CD14-positive monocyte (primary cell): ENCODE measurements around the gene HBZ. TPM values are rescaled to one million over a fixed set of nuclear protein-coding genes. Genes with fewer than 3 reads are reported as not detected.
"Not testable (repeated sequence)": the region's sequence is repeated elsewhere in the genome, so short reads cannot be mapped to it uniquely, and the experiment has no call there.

Experiments
- DNase-seq, 3 donors: peaks; one replicate each; pipeline ENCODE4 v3.0.0-alpha.2; 2011 to 2022
- H2AFZ ChIP-seq: 2 replicates; pipeline ENCODE4 v1.6.0; 2012; ENCODE audit warnings: mild to moderate bottlenecking, low read depth, low read length, inconsistent platforms; ENCODE audit not compliant: insufficient read depth, poor library complexity, severe bottlenecking
- H3K27ac ChIP-seq, 2 donors: 1 replicate in 1 of 2; 2 replicates in 1 of 2; pipeline ENCODE4 v1.5.1; 2012 to 2013; ENCODE audit warnings: low read length in 2 of 2, control low read depth in 1 of 2, inconsistent platforms in 1 of 2, low read depth in 1 of 2, mild to moderate bottlenecking in 1 of 2
- H3K27me3 ChIP-seq, 2 donors: one replicate each; pipeline versions ENCODE4 v1.6.0 to v1.6.1; 2011 to 2013; ENCODE audit warnings: low read length in 2 of 2; ENCODE audit not compliant: control insufficient read depth in 2 of 2, insufficient read depth in 2 of 2
- H3K36me3 ChIP-seq, 2 donors: replicated peaks in 1 of 2; 1 replicate in 1 of 2; 2 replicates in 1 of 2; pipeline versions ENCODE4 v1.5.1 to v1.6.1; 2012 to 2013; ENCODE audit warnings: low read length in 2 of 2, control low read depth in 1 of 2, inconsistent platforms in 1 of 2, mild to moderate bottlenecking in 1 of 2; ENCODE audit not compliant: insufficient read depth in 2 of 2, control insufficient read depth in 1 of 2
- H3K4me1 ChIP-seq, 2 donors: 1 replicate in 1 of 2; 2 replicates in 1 of 2; pipeline versions ENCODE4 v1.5.1 to v1.6.1; 2012 to 2013; ENCODE audit warnings: low read length in 2 of 2, control low read depth in 1 of 2, inconsistent platforms in 1 of 2, mild to moderate bottlenecking in 1 of 2, moderate library complexity in 1 of 2; ENCODE audit not compliant: insufficient read depth in 2 of 2, control insufficient read depth in 1 of 2
- H3K4me2 ChIP-seq: replicated peaks from 2 replicates; pipeline ENCODE3; 2012; ENCODE audit warnings: low read length, moderate library complexity, mild to moderate bottlenecking; ENCODE audit not compliant: poor library complexity, severe bottlenecking; ENCODE audit errors: extremely low read depth
- H3K4me3 ChIP-seq, 3 experiments: fragments of 200-600 bp in 1 of 3; sonication (generic) in 1 of 3; replicated peaks in 1 of 3; 1 replicate in 2 of 3; 2 replicates in 1 of 3; pipeline ENCODE4 v1.5.1; 2011 to 2013; ENCODE audit warnings: low read length in 3 of 3, mild to moderate bottlenecking in 3 of 3, control low read depth in 2 of 3, low read depth in 2 of 3, inconsistent platforms in 1 of 3, moderate library complexity in 1 of 3
- H3K79me2 ChIP-seq: 2 replicates; pipeline ENCODE4 v1.6.0; 2012; ENCODE audit warnings: mild to moderate bottlenecking, control low read depth, inconsistent platforms, low read length, moderate library complexity; ENCODE audit not compliant: insufficient read depth
- H3K9ac ChIP-seq: 2 replicates; pipeline ENCODE4 v1.6.0; 2017; ENCODE audit warnings: low read length, mild to moderate bottlenecking; ENCODE audit not compliant: insufficient read depth, poor library complexity, severe bottlenecking
- H3K9me3 ChIP-seq, 2 donors: replicated peaks in 1 of 2; 1 replicate in 1 of 2; 2 replicates in 1 of 2; pipeline versions ENCODE4 v1.5.1 to v1.6.1; 2012 to 2013; ENCODE audit warnings: low read length in 2 of 2, control low read depth in 1 of 2; ENCODE audit not compliant: control insufficient read depth in 1 of 2, insufficient read depth in 1 of 2
- H4K20me1 ChIP-seq: 2 replicates; pipeline ENCODE4 v1.6.0; 2012; ENCODE audit warnings: mild to moderate bottlenecking, low read length, control low read depth, moderate library complexity; ENCODE audit not compliant: insufficient read depth
- H3K27ac Mint-ChIP-seq, 7 donors: one replicate each; pipeline ENCODE4 v1.8.0; 2020; ENCODE audit warnings: mild to moderate bottlenecking in 7 of 7, mixed read lengths in 7 of 7, moderate library complexity in 6 of 7, inconsistent platforms in 2 of 7
- H3K27me3 Mint-ChIP-seq, 3 donors: one replicate each; pipeline ENCODE4 v1.8.0; 2021 to 2022; ENCODE audit warnings: low read depth in 3 of 3, mild to moderate bottlenecking in 3 of 3, mixed read lengths in 3 of 3, moderate library complexity in 3 of 3, inconsistent platforms in 1 of 3
- H3K36me3 Mint-ChIP-seq, 2 donors: one replicate each; pipeline ENCODE4 v1.8.0; 2020; ENCODE audit warnings: mixed read lengths in 2 of 2, inconsistent platforms in 1 of 2, mild to moderate bottlenecking in 1 of 2
- H3K4me1 Mint-ChIP-seq: one replicate; pipeline ENCODE4 v1.8.0; 2020; ENCODE audit warnings: mild to moderate bottlenecking, mixed read lengths
- H3K4me3 Mint-ChIP-seq, 2 donors: one replicate each; pipeline ENCODE4 v1.8.0; 2020; ENCODE audit warnings: mild to moderate bottlenecking in 2 of 2, mixed read lengths in 2 of 2, moderate library complexity in 1 of 2
- H3K9me3 Mint-ChIP-seq, 7 donors: one replicate each; pipeline ENCODE4 v1.8.0; 2020 to 2022; ENCODE audit warnings: mixed read lengths in 7 of 7, mild to moderate bottlenecking in 6 of 7, moderate library complexity in 6 of 7, inconsistent platforms in 2 of 7
- WGBS: methylation state at CpG from one replicate; pipeline ENCODE4 v1.1.5; 2013; ENCODE audit warnings: missing lambda C conversion rate; ENCODE audit not compliant: insufficient coverage; 5-methylcytosine and 5-hydroxymethylcytosine counted together
- intact Hi-C, 2 donors: fragments of 100-400 bp; cut with micrococcal nuclease; formaldehyde crosslinking; loops; one replicate each; pipeline versions ENCODE4 v1.15.0 to v1.15.1; 2023
- polyA plus RNA-seq, 3 donors: library from polyadenylated mRNA; depleted of rRNA in 1 of 3; unstranded in 2 of 3; stranded (reverse) in 1 of 3; fragments of 300-500 nt in 2 of 3; fragments of >200 nt in 1 of 3; fragmentation: Illumina TruSeq in 2 of 3; gene quantifications; 1 replicate in 2 of 3; 2 replicates in 1 of 3; pipeline ENCODE4 v1.2.3, GENCODE V29; 2012 to 2021
- TF ChIP-seq, protein P1 (sequence below): fragments of 200-600 bp; IDR thresholded peaks from one replicate; pipeline ENCODE4 v1.8.0; 2022; ENCODE audit warnings: antibody characterized with exemption, mild to moderate bottlenecking

HBZ gene
- polyA plus RNA-seq, 3 donors = not detected

DNA sequence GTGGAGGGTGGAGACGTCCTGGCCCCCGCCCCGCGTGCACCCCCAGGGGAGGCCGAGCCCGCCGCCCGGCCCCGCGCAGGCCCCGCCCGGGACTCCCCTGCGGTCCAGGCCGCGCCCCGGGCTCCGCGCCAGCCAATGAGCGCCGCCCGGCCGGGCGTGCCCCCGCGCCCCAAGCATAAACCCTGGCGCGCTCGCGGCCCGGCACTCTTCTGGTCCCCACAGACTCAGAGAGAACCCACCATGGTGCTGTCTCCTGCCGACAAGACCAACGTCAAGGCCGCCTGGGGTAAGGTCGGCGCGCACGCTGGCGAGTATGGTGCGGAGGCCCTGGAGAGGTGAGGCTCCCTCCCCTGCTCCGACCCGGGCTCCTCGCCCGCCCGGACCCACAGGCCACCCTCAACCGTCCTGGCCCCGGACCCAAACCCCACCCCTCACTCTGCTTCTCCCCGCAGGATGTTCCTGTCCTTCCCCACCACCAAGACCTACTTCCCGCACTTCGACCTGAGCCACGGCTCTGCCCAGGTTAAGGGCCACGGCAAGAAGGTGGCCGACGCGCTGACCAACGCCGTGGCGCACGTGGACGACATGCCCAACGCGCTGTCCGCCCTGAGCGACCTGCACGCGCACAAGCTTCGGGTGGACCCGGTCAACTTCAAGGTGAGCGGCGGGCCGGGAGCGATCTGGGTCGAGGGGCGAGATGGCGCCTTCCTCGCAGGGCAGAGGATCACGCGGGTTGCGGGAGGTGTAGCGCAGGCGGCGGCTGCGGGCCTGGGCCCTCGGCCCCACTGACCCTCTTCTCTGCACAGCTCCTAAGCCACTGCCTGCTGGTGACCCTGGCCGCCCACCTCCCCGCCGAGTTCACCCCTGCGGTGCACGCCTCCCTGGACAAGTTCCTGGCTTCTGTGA lies 24.3 kb downstream of the HBZ start, which contains the start of gene HBA1:
Gene HBA1, plus strand, starts transcription at position 204 of the 906 bp plus-strand sequence. Its CDS starts 37 bp downstream, at position 241.
- intact Hi-C loops, DNase-seq, H3K9me3 ChIP-seq, H2AFZ ChIP-seq, H3K4me3 ChIP-seq, H3K9ac ChIP-seq, H3K27ac ChIP-seq, H3K36me3 ChIP-seq, H4K20me1 ChIP-seq, H3K27ac Mint-ChIP-seq, H3K36me3 Mint-ChIP-seq, H3K4me2 ChIP-seq, H3K79me2 ChIP-seq: not testable (repeated sequence)
- Histone ChIP-seq H3K27me3 (peaks cover 46 to 70% of the 10 kb centered on the region in 2 donors), H3K4me1 (peaks cover 8 to 17% of the 10 kb centered on the region in 2 donors)
- WGBS = 2% methylated on average over 25 of the region's 88 CpGs
- Mint-ChIP-seq H3K4me1 (peaks cover 13% of the 10 kb centered on the region), H3K9me3 (peaks cover 0 to 20% (median 4%) of the 10 kb centered on the region in 7 donors), H3K4me3 (peak within 1 kb of the TSS in 1 of 2 donors; percentile 75), H3K27me3 (peaks cover 57 to 80% (median 69%) of the 10 kb centered on the region in 3 donors)

DNA sequence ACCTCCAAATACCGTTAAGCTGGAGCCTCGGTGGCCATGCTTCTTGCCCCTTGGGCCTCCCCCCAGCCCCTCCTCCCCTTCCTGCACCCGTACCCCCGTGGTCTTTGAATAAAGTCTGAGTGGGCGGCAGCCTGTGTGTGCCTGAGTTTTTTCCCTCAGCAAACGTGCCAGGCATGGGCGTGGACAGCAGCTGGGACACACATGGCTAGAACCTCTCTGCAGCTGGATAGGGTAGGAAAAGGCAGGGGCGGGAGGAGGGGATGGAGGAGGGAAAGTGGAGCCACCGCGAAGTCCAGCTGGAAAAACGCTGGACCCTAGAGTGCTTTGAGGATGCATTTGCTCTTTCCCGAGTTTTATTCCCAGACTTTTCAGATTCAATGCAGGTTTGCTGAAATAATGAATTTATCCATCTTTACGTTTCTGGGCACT lies 25.0 kb downstream of the HBZ start:
- Mint-ChIP-seq H3K36me3 (peaks cover 0 to 4% of the 10 kb centered on the region in 2 donors), H3K27me3 (peaks cover 56 to 81% (median 70%) of the 10 kb centered on the region in 3 donors), H3K4me1 (peaks cover 13% of the 10 kb centered on the region), H3K4me3 (peak overlapping the region in 1 of 2 donors; percentile 65), H3K27ac (no peak overlapping the region), H3K9me3 (peaks cover 0 to 20% (median 4%) of the 10 kb centered on the region in 7 donors)
- H3K36me3 ChIP-seq = no peaks in the 10 kb centered on the region
- H3K27ac ChIP-seq = no peak overlapping the region
- no peak overlapping the region for H3K4me2 ChIP-seq
- H3K27me3 ChIP-seq = peaks cover 45 to 70% of the 10 kb centered on the region in 2 donors
- TF ChIP-seq, protein P1, sequence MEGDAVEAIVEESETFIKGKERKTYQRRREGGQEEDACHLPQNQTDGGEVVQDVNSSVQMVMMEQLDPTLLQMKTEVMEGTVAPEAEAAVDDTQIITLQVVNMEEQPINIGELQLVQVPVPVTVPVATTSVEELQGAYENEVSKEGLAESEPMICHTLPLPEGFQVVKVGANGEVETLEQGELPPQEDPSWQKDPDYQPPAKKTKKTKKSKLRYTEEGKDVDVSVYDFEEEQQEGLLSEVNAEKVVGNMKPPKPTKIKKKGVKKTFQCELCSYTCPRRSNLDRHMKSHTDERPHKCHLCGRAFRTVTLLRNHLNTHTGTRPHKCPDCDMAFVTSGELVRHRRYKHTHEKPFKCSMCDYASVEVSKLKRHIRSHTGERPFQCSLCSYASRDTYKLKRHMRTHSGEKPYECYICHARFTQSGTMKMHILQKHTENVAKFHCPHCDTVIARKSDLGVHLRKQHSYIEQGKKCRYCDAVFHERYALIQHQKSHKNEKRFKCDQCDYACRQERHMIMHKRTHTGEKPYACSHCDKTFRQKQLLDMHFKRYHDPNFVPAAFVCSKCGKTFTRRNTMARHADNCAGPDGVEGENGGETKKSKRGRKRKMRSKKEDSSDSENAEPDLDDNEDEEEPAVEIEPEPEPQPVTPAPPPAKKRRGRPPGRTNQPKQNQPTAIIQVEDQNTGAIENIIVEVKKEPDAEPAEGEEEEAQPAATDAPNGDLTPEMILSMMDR = no peak
- H3K4me1 ChIP-seq = peaks cover 8 to 17% of the 10 kb centered on the region in 2 donors
- H2AFZ ChIP-seq = no peak overlapping the region
- H3K9ac ChIP-seq = no peak overlapping the region
- H4K20me1 ChIP-seq = no peaks in the 10 kb centered on the region
- WGBS = 8% methylated on average over 9 of the region's 13 CpGs
- DNase-seq = no peak
- intact Hi-C loops = no loop called here
- no peak overlapping the region for H3K4me3 ChIP-seq
- H3K79me2 ChIP-seq = no peaks in the 10 kb centered on the region
- peaks cover 0 to 9% of the 10 kb centered on the region in 2 donors for H3K9me3 ChIP-seq
